K562 (cell line): ENCODE measurements around the gene UBA52. TPM values are rescaled to one million over a fixed set of nuclear protein-coding genes. Genes with fewer than 3 reads are reported as not detected.

ENCODE experiments used
- CBX1 ChIP-seq: sonication (generic); IDR thresholded peaks from 2 replicates; pipeline ENCODE4 v1.6.1; 2016; ENCODE audit warnings: antibody characterized with exemption, low read depth, mild to moderate bottlenecking
- EP400 ChIP-seq: fragments of 450-650 bp; IDR thresholded peaks from 2 replicates; pipeline ENCODE4 v1.6.1; 2017; ENCODE audit warnings: antibody characterized with exemption, mild to moderate bottlenecking, moderate library complexity
- ESRRA ChIP-seq: fragments of 450-650 bp; IDR thresholded peaks from 2 replicates; pipeline ENCODE4 v1.6.1; 2014; ENCODE audit warnings: low read depth, mild to moderate bottlenecking, moderate library complexity, borderline replicate concordance
- ETV5 ChIP-seq: sonication (generic); formaldehyde crosslinking; IDR thresholded peaks from 2 replicates; pipeline ENCODE4 v1.4.0; 2020; ENCODE audit warnings: low read depth, mild to moderate bottlenecking, missing genetic modification reagents
- FOSL1 ChIP-seq: fragments of 200-800 bp; sonication (Bioruptor generic); conservative IDR thresholded peaks from 2 replicates; pipeline ENCODE4 v1.6.1; 2016; ENCODE audit warnings: missing genetic modification characterization, missing compliant biosample characterization
- FOXP4 ChIP-seq: sonication (generic); formaldehyde crosslinking; IDR thresholded peaks from 2 replicates; pipeline ENCODE4 v1.8.0; 2022; ENCODE audit warnings: mild to moderate bottlenecking, missing genetic modification reagents, borderline replicate concordance
- HSF4 ChIP-seq: fragments of 250-450 bp; sonication (Bioruptor Pico); IDR thresholded peaks from 2 replicates; pipeline ENCODE4 v2.1.2; 2022; ENCODE audit warnings: mild to moderate bottlenecking, moderate library complexity, borderline replicate concordance
- KDM4B ChIP-seq, 2 experiments: fragments of 450-650 bp in 1 of 2; sonication (generic) in 1 of 2; IDR thresholded peaks; 2 replicates each; pipeline ENCODE4 v1.6.1; 2016 to 2017; ENCODE audit warnings: borderline replicate concordance in 2 of 2, antibody characterized with exemption in 1 of 2, low read depth in 1 of 2, mild to moderate bottlenecking in 1 of 2
- KDM5B ChIP-seq: fragments of 200-600 bp; sonication (generic); IDR thresholded peaks from 2 replicates; pipeline ENCODE4 v1.6.1; 2012; ENCODE audit warnings: low read depth, mild to moderate bottlenecking, moderate library complexity, low read length, control low read depth, inconsistent platforms; ENCODE audit not compliant: insufficient replicate concordance
- KLF6 ChIP-seq: fragments of 250-450 bp; sonication (Bioruptor Pico); IDR thresholded peaks from 2 replicates; pipeline ENCODE4 v1.4.0; 2020; ENCODE audit warnings: mild to moderate bottlenecking, moderate library complexity, borderline replicate concordance
- MCM5 ChIP-seq: fragments of 450-650 bp; IDR thresholded peaks from 2 replicates; pipeline ENCODE4 v1.6.1; 2016; ENCODE audit warnings: low read depth
- MTF1 ChIP-seq: fragments of 250-450 bp; sonication (Bioruptor Pico); IDR thresholded peaks from 2 replicates; pipeline ENCODE4 v1.9.0; 2021; ENCODE audit warnings: moderate library complexity, mild to moderate bottlenecking, inconsistent platforms, borderline replicate concordance
- PCBP1 ChIP-seq: fragments of 200-400 bp; formaldehyde crosslinking; IDR thresholded peaks from 2 replicates; pipeline ENCODE4 v1.6.1; 2018; ENCODE audit warnings: mild to moderate bottlenecking, low read depth, low read length; ENCODE audit not compliant: poor library complexity, severe bottlenecking
- PHF8 ChIP-seq: fragments of 200-600 bp; sonication (generic); IDR thresholded peaks from 2 replicates; pipeline ENCODE4 v1.6.1; 2012; ENCODE audit warnings: mixed run types, mild to moderate bottlenecking, inconsistent platforms, low read length, moderate library complexity, borderline replicate concordance
- PTTG1 ChIP-seq: fragments of 450-650 bp; IDR thresholded peaks from 2 replicates; pipeline ENCODE4 v1.6.1; 2016; ENCODE audit warnings: low read depth, mild to moderate bottlenecking, missing genetic modification characterization, missing compliant biosample characterization
- RBM15 ChIP-seq: fragments of 200-400 bp; formaldehyde crosslinking; IDR thresholded peaks from 2 replicates; pipeline ENCODE4 v1.6.1; 2018; ENCODE audit warnings: mild to moderate bottlenecking, low read length, moderate library complexity; ENCODE audit not compliant: insufficient read depth
- RBM25 ChIP-seq: fragments of 200-400 bp; formaldehyde crosslinking; IDR thresholded peaks from 2 replicates; pipeline ENCODE4 v1.6.1; 2018; ENCODE audit warnings: low read length, low read depth, moderate library complexity; ENCODE audit not compliant: severe bottlenecking
- VEZF1 ChIP-seq: fragments of 200-800 bp; sonication (Bioruptor generic); IDR thresholded peaks from 2 replicates; pipeline ENCODE4 v1.6.1; 2017; ENCODE audit warnings: missing genetic modification characterization, missing compliant biosample characterization
- ZBTB1 ChIP-seq: sonication (generic); formaldehyde crosslinking; IDR thresholded peaks from 2 replicates; pipeline ENCODE4 v1.8.1; 2023; ENCODE audit warnings: missing genetic modification reagents, low read depth, mild to moderate bottlenecking, borderline replicate concordance
- ZC3H8 ChIP-seq: fragments of 450-650 bp; IDR thresholded peaks from 2 replicates; pipeline ENCODE4 v1.6.1; 2017
- ZFPM2 ChIP-seq: fragments of 250-450 bp; sonication (Bioruptor Pico); IDR thresholded peaks from 2 replicates; pipeline ENCODE4 v1.5.1; 2022; ENCODE audit warnings: mild to moderate bottlenecking
- ZNF184 ChIP-seq: sonication (generic); formaldehyde crosslinking; IDR thresholded peaks from 2 replicates; pipeline ENCODE4 v1.5.0; 2020; ENCODE audit warnings: missing genetic modification reagents
- ZNF253 ChIP-seq: fragments of 250-450 bp; sonication (Bioruptor Pico); conservative IDR thresholded peaks from 2 replicates; pipeline ENCODE4 v1.6.1; 2021; ENCODE audit warnings: mild to moderate bottlenecking
- ZNF316 ChIP-seq: fragments of 450-650 bp; IDR thresholded peaks from 2 replicates; pipeline ENCODE4 v1.6.1; 2016
- polyA plus RNA-seq, 8 experiments: library from polyadenylated mRNA; depleted of rRNA in 4 of 8; stranded (reverse) in 5 of 8; unstranded in 3 of 8; fragments of >200 nt; fragmentation: Nextera tagmentation in 2 of 8; fragmentation: Illumina TruSeq in 1 of 8; extraction: Ambion mirVana in 2 of 8; extraction: Trizol in 1 of 8; gene quantifications; 2 replicates each; pipeline versions ENCODE4 v1.2.1 to v1.2.3, GENCODE V29; 2011 to 2014; ENCODE audit warnings: inconsistent platforms in 1 of 8, missing spikeins in 1 of 8
- total RNA-seq, 7 experiments: library from RNA; depleted of rRNA in 6 of 7; stranded (reverse); fragments of >200 nt in 6 of 7; fragmentation: Illumina TruSeq in 2 of 7; extraction: Trizol in 2 of 7; gene quantifications; 2 replicates each; pipeline versions ENCODE4 v1.2.1 to v1.2.3, GENCODE V29; 2011 to 2021; ENCODE audit warnings: low replicate concordance in 1 of 7

UBA52 gene
- total and polyA plus RNA-seq, 9 of the 15 experiments (the other 6 are each of a cell fraction or from before 2014, with no cell fraction given) = 1,110 to 2,751 (median 1,733) TPM

GRCh38 chr19:18589380-18590272, 18.0 kb downstream of the UBA52 start (continued):
- no peak for TF ChIP-seq PTTG1
- no peak for TF ChIP-seq MCM5
- TF ChIP-seq ZNF253 (CRISPR knock-in tag) = no peak
- no peak for TF ChIP-seq RBM15
- no peak for TF ChIP-seq PCBP1
- TF ChIP-seq ESRRA = no peak
- TF ChIP-seq FOXP4 (CRISPR knock-in tag) = peak; percentile 88; the same call in 1 of the 2 replicates
- TF ChIP-seq CBX1 = peak; percentile 83; the same call in 1 of the 2 replicates
- no peak for TF ChIP-seq KDM5B
- TF ChIP-seq ETV5 (CRISPR knock-in tag) = no peak; the same call in 1 of the 2 replicates
- TF ChIP-seq EP400 = peak; percentile 79
- no peak for TF ChIP-seq ZNF184 (CRISPR knock-in tag)
- peak; percentile 77; the same call in 1 of the 2 replicates for TF ChIP-seq ZBTB1 (CRISPR knock-in tag)
- TF ChIP-seq ZFPM2 (CRISPR knock-in tag) = no peak
- peak; percentile 60 for TF ChIP-seq RBM25
- no peak for TF ChIP-seq KLF6 (CRISPR knock-in tag)
- TF ChIP-seq VEZF1 (CRISPR knock-in tag) = no peak
- peak; percentile 42; the same call in 1 of the 2 replicates for TF ChIP-seq PHF8
- peak in 1 of 2 experiments; percentile 47; a peak in 1 of 4 replicates for TF ChIP-seq KDM4B (IDR thresholded peaks at IDR 0.05; ENCODE audit: borderline replicate concordance in 2 of 2, low read depth in 1 of 2)
- TF ChIP-seq ZNF316 = no peak
- TF ChIP-seq FOSL1 (tag) = no peak
- no peak for TF ChIP-seq HSF4
- TF ChIP-seq MTF1 (CRISPR knock-in tag) = no peak
- no peak for TF ChIP-seq ZC3H8
